ENCODE data around the gene NDUFB10. TPM values are rescaled to one million over a fixed set of nuclear protein-coding genes. Genes with fewer than 3 reads are reported as not detected.
"Not testable (repeated sequence)": the region's sequence is repeated elsewhere in the genome, so short reads cannot be mapped to it uniquely, and the experiment has no call there.

Gene NDUFB10
- total RNA-seq, 1 experiment from 2014 or later, result 190 TPM

DNA sequence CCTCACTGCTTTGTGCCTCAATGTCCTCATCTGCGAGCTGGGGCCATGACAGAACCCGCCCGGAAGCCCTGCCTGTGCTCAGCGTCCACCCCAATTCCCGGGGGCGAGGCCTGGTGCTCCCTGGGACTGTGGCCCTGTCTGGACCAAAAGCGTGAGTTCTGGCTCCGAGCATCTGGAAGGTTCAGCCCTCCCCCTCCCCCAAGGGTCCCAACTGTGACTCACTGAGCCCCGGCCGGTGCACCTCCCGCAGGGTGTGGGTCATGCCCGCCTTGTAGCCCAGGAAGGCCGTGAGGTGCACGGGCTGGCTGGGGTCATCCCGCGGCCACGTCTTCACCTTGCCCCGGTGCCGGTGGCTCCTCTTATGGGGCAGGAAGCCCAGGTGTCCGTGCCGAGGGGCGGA, 5.6 kb upstream of the NDUFB10 start:
- no peaks in the 10 kb centered on the region; the same call in 1 of the 2 replicates for H3F3A ChIP-seq (ENCODE audit: insufficient read depth, low read depth)
- no peaks in the 10 kb centered on the region for H4K20me1 ChIP-seq (ENCODE audit: insufficient read depth)
- BruUV-seq (replicated peaks), result no TSS peak
- no peaks in the 10 kb centered on the region for H3K79me2 ChIP-seq (ENCODE audit: low read depth)
- no peak overlapping the region for H2AFZ ChIP-seq
- H3K4me3 ChIP-seq, result no peak overlapping the region
- ChIA-PET POLR2A (ENCODE audit: unreplicated experiment) (interaction anchor here (0.5 kb wide), 1 partner anchor 774 kb away, joined by 11 read pairs; no protein-coding TSS in a partner anchor), CTCF (no interaction called here)
- H3K27ac ChIP-seq, result no peak overlapping the region
- no peaks in the 10 kb centered on the region for H3K9me2 ChIP-seq (ENCODE audit: insufficient read depth)
- H3K36me3 ChIP-seq (ENCODE audit: low read depth), result no peaks in the 10 kb centered on the region
- no peaks in the 10 kb centered on the region for H3K27me3 ChIP-seq (ENCODE audit: insufficient read depth, low read depth)
- TF ChIP-seq, protein P1, sequence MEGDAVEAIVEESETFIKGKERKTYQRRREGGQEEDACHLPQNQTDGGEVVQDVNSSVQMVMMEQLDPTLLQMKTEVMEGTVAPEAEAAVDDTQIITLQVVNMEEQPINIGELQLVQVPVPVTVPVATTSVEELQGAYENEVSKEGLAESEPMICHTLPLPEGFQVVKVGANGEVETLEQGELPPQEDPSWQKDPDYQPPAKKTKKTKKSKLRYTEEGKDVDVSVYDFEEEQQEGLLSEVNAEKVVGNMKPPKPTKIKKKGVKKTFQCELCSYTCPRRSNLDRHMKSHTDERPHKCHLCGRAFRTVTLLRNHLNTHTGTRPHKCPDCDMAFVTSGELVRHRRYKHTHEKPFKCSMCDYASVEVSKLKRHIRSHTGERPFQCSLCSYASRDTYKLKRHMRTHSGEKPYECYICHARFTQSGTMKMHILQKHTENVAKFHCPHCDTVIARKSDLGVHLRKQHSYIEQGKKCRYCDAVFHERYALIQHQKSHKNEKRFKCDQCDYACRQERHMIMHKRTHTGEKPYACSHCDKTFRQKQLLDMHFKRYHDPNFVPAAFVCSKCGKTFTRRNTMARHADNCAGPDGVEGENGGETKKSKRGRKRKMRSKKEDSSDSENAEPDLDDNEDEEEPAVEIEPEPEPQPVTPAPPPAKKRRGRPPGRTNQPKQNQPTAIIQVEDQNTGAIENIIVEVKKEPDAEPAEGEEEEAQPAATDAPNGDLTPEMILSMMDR (conservative IDR thresholded peaks at IDR 0.05), result no peak
- TF ChIP-seq EZH2 (IDR thresholded peaks at IDR 0.05; ENCODE audit: low read depth), result no peak
- no peak overlapping the region for H3K4me2 ChIP-seq
- H3K4me1 ChIP-seq (replicated peaks; ENCODE audit: insufficient read depth), result peaks cover under 1% of the 10 kb centered on the region; the same call in 1 of the 2 replicates
- intact Hi-C loops (cut with micrococcal nuclease; ENCODE audit: unreplicated experiment), result no loop called here
- no peak for DNase-seq
- no peaks in the 10 kb centered on the region for H3K9me3 ChIP-seq (ENCODE audit: insufficient read depth, low read depth)

DNA sequence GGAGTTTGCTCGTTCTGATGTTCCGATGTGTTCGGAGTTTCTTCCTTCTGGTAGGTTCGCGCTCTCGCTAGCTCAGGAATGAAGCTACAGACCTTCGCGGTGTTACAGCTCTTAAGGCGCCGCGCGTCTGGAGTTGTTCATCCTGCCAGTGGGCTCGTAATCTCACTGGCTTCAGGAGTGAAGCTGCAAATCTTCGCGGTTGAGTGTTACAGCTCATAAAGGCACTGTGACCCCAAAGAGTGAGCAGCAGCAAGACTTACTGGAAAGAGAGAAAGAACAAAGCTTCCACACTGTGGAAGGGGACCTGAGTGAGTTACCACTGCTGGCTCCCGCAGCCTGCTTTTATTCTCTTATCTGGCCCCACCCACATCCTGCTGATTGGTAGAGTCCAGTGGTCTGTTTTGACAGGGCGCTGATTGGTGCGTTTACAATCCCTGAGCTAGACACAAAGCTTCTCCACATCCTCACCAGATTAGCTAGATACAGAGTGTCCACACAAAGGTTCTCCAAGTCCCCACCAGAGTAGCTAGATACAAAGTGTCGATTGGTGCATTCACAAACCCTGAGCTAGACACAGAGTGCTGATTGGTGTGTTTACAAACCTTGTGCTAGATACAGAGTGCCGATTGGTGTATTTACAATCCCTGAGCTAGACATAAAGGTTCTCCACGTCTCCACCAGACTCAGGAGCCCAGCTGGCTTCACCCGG, 1.8 kb upstream of the NDUFB10 start:
- CTCF ChIA-PET; BruUV-seq (replicated peaks); H3K9me3 ChIP-seq (ENCODE audit: insufficient read depth, low read depth); DNase-seq; H3K9me2 ChIP-seq (ENCODE audit: insufficient read depth); H3K27ac ChIP-seq; H3K4me2 ChIP-seq; H3K36me3 ChIP-seq (ENCODE audit: low read depth); H3K4me3 ChIP-seq; H2AFZ ChIP-seq; H3K27me3 ChIP-seq (ENCODE audit: insufficient read depth, low read depth): not testable (repeated sequence)
- H3K4me1 ChIP-seq (replicated peaks; ENCODE audit: insufficient read depth), result peaks cover 12% of the 10 kb centered on the region
- H3K79me2 ChIP-seq (ENCODE audit: low read depth), result peaks cover 29% of the 10 kb centered on the region
- POLR2A ChIA-PET (ENCODE audit: unreplicated experiment), result interaction anchor here (0.5 kb wide), 1 partner anchor 65 kb away, joined by 3 read pairs; no protein-coding TSS in a partner anchor
- H4K20me1 ChIP-seq (ENCODE audit: insufficient read depth), result peaks cover 22% of the 10 kb centered on the region
- intact Hi-C loops (cut with micrococcal nuclease; ENCODE audit: unreplicated experiment), result loop anchor here (2.0 kb wide), 1 partner anchor 15 kb away; the partner anchor contains the start of gene MSRB1
- H3F3A ChIP-seq (ENCODE audit: insufficient read depth, low read depth), result peaks cover 27% of the 10 kb centered on the region

DNA sequence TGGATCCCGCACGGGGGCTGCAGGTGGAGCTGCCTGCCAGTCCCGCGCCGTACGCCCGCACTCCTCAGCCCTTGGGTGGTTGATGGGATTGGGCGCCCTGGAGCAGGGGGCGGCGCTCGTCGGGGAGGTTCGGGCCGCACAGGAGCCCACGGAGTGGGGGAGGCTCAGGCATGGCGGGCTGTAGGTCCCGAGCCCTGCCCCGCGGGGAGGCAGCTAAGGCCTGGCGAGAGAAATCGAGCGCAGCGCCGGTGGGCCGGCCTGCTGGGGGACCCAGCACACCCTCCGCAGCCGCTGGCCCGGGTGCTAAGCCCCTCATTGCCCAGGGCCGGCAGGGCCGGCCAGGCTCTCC, 1.2 kb upstream of the NDUFB10 start:
- H3K27me3 ChIP-seq (ENCODE audit: insufficient read depth, low read depth); H3K9me3 ChIP-seq (ENCODE audit: insufficient read depth, low read depth); H3K4me3 ChIP-seq; CTCF ChIA-PET; DNase-seq; H3K9me2 ChIP-seq (ENCODE audit: insufficient read depth); H2AFZ ChIP-seq; POLR2A ChIA-PET (ENCODE audit: unreplicated experiment); H3K27ac ChIP-seq; H3K4me2 ChIP-seq; BruUV-seq (replicated peaks): not testable (repeated sequence)
- H3K79me2 ChIP-seq (ENCODE audit: low read depth), result peaks cover 35% of the 10 kb centered on the region
- H3F3A ChIP-seq (ENCODE audit: insufficient read depth, low read depth), result peaks cover 33% of the 10 kb centered on the region
- H3K36me3 ChIP-seq (ENCODE audit: low read depth), result peaks cover 11% of the 10 kb centered on the region
- H4K20me1 ChIP-seq (ENCODE audit: insufficient read depth), result peaks cover 27% of the 10 kb centered on the region
- peaks cover 12% of the 10 kb centered on the region for H3K4me1 ChIP-seq (replicated peaks; ENCODE audit: insufficient read depth)
- intact Hi-C loops (cut with micrococcal nuclease; ENCODE audit: unreplicated experiment), result loop anchor here (2.0 kb wide), 1 partner anchor 15 kb away; the partner anchor contains the start of gene MSRB1

DNA sequence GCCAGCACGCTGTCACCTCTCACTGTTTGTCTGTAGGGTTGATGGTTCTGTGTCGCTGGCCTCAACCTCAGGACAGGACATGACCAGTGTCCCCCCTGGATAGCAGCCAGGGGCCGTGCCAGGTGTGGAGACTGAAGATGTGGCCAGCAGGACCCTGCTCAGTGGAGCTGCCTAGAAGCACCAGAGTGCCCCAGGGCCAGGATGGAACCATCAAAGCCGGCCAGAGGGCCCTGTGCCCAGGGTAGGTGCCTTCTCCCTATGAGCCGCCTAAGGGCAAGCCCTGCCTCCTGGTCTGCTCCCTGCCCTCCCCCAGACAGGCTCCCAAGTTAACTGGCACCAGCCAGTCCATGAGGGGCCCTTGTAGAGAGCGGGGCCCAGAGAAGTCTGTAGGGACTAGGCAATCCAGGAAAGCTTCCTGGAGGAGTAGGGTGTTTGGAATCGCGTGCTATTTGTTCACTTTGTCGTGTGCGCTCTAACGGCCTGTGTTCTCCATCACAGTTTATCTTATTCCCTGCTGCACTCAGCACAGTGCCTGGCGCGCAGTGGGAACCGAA, 546 bp upstream of the NDUFB10 start:
- peaks cover 39% of the 10 kb centered on the region for H3F3A ChIP-seq (ENCODE audit: insufficient read depth, low read depth)
- ChIA-PET CTCF (no interaction called here), POLR2A (ENCODE audit: unreplicated experiment) (no interaction called here)
- intact Hi-C loops (cut with micrococcal nuclease; ENCODE audit: unreplicated experiment), result loop anchor here (2.0 kb wide), 1 partner anchor 16 kb away; the partner anchor contains the start of gene MSRB1
- peak overlapping the region; percentile 92 for H3K4me2 ChIP-seq
- no peaks in the 10 kb centered on the region for H3K9me2 ChIP-seq (ENCODE audit: insufficient read depth)
- peaks cover 42% of the 10 kb centered on the region for H3K79me2 ChIP-seq (ENCODE audit: low read depth)
- BruUV-seq (replicated peaks), result no TSS peak
- DNase-seq, result no peak
- H3K9me3 ChIP-seq (ENCODE audit: insufficient read depth, low read depth), result no peaks in the 10 kb centered on the region
- peaks cover 12% of the 10 kb centered on the region for H3K4me1 ChIP-seq (replicated peaks; ENCODE audit: insufficient read depth)
- H4K20me1 ChIP-seq (ENCODE audit: insufficient read depth), result peaks cover 34% of the 10 kb centered on the region
- H2AFZ ChIP-seq, result no peak overlapping the region; the same call in 1 of the 2 replicates
- H3K27me3 ChIP-seq (ENCODE audit: insufficient read depth, low read depth), result no peaks in the 10 kb centered on the region
- peaks cover 18% of the 10 kb centered on the region for H3K36me3 ChIP-seq (ENCODE audit: low read depth)
- no peak overlapping the region for H3K27ac ChIP-seq
- peak overlapping the region; percentile 95; the same call in 1 of the 2 replicates for H3K4me3 ChIP-seq
- TF ChIP-seq EZH2 (IDR thresholded peaks at IDR 0.05; ENCODE audit: low read depth), result no peak
- TF ChIP-seq, protein P1 (conservative IDR thresholded peaks at IDR 0.05), result no peak
